HG03025 (cell line): Measurements from ENCODE around the gene GIT2.
A peak's percentile ranks its signal among the peaks of the same experiment; 100 is the strongest.
"Not testable (repeated sequence)": the region's sequence is repeated elsewhere in the genome, so short reads cannot be mapped to it uniquely, and the experiment has no call there.

Experiments used
- ATAC-seq: cut with Tn5 transposase; IDR thresholded peaks from one replicate; pipeline ENCODE4 v1.9.1; 2021; ENCODE audit warnings: mild to moderate bottlenecking, moderate library complexity; ENCODE audit not compliant: unreplicated experiment, low FRiP score

The GIT2 gene

GRCh38 chr12:109896188-109896587 lies 100.0 kb downstream of the GIT2 start:
- ATAC-seq, result no peak

GRCh38 chr12:109894939-109895338 lies 101.2 kb downstream of the GIT2 start:
- no peak for ATAC-seq

GRCh38 chr12:109893261-109893995 lies 102.7 kb downstream of the GIT2 start:
- no peak for ATAC-seq

DNA sequence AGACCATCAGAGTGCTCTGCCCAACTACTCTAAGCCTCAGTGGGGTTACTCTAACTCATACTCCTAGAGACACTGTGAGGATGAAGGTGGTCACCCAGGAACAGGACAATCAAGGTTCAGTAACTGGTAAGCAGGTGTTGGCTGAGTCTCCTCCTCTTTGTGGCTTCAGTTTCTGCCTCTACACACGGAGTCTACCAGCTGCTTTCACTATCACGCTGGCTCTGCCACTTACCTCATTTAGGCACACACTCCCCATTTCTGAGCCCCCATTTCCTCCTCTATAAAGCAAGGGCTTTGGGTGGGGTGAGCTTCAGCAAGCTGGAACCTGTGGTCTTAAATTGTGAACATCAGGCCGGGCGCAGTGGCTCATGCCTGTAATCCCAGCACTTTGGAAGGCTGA lies 103.4 kb downstream of the GIT2 start:
- ATAC-seq, result no peak

DNA sequence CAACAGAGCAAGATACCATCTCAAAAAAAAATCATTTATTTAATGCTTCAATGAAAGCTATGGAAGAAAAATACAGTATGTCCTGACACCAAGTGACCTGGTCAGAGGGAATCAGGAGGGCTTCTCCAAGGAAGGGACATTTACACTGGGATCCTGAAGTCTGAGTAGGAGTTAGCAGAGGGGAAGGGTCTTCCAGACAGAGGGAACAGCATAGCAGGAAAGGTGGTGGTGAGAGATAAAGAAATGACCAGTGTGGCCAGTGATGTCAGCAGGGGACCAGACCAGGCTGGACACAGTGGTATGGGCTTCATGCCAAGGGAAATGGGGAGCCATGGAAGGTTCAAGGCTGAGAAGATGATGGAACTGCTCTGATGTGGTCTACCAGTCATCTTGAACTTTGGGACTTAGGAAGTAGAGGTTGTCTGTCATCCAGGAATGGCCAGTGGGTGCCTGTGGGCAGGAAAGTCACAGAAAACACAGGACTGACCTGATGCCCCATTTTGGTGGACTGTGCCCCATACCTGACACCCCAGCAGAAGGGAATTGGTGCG lies 103.9 kb downstream of the GIT2 start:
- ATAC-seq, result no peak

- ATAC-seq, result not testable (repeated sequence)
Measured at GRCh38 chr12:109891731-109892130, 104.4 kb downstream of the GIT2 start.

GRCh38 chr12:109890620-109891170 lies 105.5 kb downstream of the GIT2 start:
- ATAC-seq, result no peak

- ATAC-seq, result no peak
Measured at GRCh38 chr12:109888179-109889020, 107.8 kb downstream of the GIT2 start.

- no peak for ATAC-seq
Measured at GRCh38 chr12:109885616-109886015, 110.6 kb downstream of the GIT2 start.

DNA sequence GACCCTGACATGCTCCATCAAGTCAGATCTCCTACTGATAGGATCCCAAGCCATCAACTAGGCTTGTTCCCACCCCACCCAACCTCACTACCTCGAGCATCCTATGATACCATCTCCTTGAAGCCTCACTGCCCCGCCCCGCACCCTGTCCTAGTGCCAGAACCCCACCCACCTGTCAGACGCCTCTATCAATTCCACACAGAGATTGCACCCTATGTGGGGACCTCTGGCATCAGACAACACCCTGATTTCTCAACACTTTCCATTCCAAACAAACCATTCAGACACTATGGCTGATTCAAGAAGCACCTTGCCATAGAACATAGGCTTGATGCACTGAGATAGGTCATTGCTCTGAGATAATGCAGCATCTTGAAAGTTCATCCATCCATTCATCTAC lies 112.7 kb downstream of the GIT2 start:
- no peak for ATAC-seq

- ATAC-seq, result no peak
Measured at GRCh38 chr12:109881752-109882151, 114.4 kb downstream of the GIT2 start.

DNA sequence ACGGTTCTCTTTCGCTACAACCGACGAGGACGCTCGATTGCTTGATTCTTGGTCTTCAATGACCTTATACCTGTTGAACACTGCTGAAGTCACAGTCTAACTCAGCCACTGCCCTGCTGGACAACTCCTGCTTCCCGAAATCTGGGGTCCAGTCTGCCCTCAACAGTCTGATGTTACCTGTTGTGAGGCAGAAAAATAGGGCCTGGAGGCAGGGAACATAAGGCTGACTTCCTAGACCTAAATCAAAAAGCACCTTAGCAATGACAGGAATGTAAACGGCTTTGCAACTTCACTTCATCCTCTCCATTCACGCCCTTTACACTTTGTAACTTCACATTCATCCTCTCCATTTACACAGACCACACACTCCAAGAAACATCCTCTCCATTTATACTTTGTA lies 115.2 kb downstream of the GIT2 start:
- no peak for ATAC-seq

- ATAC-seq, result peak; percentile 77
Measured at GRCh38 chr12:109880043-109880931, 115.9 kb downstream of the GIT2 start, which contains the start of gene GLTP. TSS of gene GLTP (minus strand) at chr12:109880541. CDS start at chr12:109880374, 167 bp downstream.
